Stimulated activated CD8-positive, alpha-beta memory T cell treated with anti-CD3 and anti-CD28 coated beads, Interleukin-7, amount 100 ng/mL, for 4 hours (primary cell): ENCODE measurements around the gene NLGN2.
"Not testable (repeated sequence)": the region's sequence is repeated elsewhere in the genome, so short reads cannot be mapped to it uniquely, and the experiment has no call there.

Experiments
- DNase-seq, 2 donors: peaks; one replicate each; pipeline ENCODE4 v3.0.0-alpha.2; 2020; ENCODE audit warnings: low read depth in 2 of 2

The NLGN2 gene

GRCh38 chr17:7407485-7408251 is at the start of gene NLGN2:
Gene NLGN2, plus strand, starts transcription at chr17:7407845. Its CDS starts 411 bp downstream, at chr17:7408256.
- DNase-seq, result no peak

- DNase-seq, result no peak
These were observed 45.7 kb upstream of the NLGN2 start for GRCh38 chr17:7361906-7362305.

- DNase-seq, result no peak
These were observed 44.3 kb upstream of the NLGN2 start for GRCh38 chr17:7363311-7363710.

DNA sequence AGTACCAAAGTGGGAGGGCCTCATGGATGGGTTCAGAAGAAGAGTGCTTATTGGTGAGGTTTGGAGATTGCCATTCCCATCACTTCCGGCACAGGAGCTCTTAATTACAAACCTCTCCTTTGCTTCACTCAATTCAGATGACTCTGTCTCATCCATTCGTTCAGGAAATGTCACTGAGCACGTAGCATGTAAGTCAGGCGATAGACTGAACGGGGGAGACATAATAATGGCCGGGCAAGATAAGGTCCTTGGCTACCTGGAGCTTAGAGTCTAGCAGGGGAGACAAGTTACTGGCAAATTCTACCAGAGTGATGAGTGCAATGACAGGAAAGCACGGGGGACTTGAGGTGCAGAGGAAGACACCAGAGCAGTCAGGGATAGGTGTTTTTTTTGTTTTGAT is 41.7 kb upstream of the NLGN2 start:
- not testable (repeated sequence) for DNase-seq

GRCh38 chr17:7367083-7367482 is 40.6 kb upstream of the NLGN2 start:
- no peak for DNase-seq

DNA sequence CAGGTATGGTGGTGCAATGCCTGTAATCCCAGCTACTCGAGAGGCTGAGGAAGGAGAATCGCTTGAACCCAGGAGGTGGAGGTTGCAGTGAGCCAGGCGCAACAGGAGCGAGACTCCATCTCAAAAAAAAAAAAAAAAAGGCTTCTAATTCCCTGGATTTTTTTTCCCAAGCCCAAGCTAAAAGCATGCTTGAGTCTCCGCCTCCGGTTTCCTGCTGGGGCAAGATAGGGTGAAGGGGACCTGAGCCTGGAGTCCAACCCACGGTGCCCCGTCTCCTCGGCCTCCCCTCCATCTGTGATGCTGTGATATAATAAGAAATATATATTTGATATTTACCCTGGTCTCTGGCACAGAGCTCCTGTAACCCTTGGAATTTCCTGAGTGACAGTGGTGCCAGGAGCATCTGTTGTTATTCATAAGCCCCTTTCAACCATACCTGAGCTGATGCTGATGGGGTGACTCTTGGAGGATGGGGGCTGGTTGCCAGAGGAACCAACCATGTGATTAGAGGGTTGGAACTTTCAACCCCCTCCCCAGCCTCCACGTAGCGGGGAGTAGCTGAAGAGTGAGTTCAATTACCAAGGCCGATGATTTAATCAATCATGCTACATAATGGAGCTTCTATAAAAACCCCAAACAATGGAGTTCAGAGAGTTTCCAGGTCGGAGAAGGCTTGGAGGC is 39.6 kb upstream of the NLGN2 start:
- no peak for DNase-seq

- DNase-seq, result not testable (repeated sequence)
These were observed 39.0 kb upstream of the NLGN2 start for GRCh38 chr17:7368599-7368994.

DNA sequence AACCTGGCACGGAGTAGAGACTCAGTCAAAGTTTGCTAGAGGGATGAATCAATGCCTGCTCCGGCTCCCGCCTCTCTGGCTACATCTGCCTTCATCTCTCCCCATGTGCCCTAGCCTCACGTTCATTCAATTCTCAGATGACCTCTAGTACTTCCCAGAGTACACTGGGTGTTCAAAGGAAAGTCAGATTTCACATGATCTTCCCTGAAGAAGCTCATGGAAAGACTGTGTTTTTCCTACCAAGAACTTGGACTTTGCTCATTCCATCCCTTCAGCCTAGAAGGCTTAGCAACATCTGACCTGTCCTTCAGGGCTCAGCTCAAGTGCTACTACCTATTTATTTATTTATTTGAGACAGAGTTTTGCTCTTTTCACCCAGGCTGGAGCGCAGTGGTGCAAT is 37.8 kb upstream of the NLGN2 start:
- no peak for DNase-seq

GRCh38 chr17:7370853-7371252 is 36.8 kb upstream of the NLGN2 start:
- DNase-seq, result no peak

DNA sequence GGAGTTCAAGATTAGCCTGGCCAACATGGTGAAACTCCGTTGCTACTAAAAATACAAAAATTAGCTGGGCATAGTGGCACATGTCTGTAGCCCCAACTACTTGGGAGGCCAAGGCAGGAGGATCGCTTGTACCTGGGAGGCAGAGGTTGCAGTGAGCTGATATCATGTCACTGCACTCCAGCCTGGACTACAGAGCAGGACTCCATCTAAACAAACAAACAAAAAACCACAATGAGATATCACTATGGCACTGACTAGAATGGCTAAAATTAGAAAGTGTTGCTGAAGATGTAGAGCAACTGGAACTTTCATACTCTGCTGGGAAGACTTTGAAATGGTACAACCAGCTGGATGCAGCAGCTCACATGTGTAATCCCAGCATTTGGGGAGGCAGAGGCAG is 33.3 kb upstream of the NLGN2 start:
- DNase-seq, result no peak

GRCh38 chr17:7379134-7379533 is 28.5 kb upstream of the NLGN2 start:
- DNase-seq, result no peak

DNA sequence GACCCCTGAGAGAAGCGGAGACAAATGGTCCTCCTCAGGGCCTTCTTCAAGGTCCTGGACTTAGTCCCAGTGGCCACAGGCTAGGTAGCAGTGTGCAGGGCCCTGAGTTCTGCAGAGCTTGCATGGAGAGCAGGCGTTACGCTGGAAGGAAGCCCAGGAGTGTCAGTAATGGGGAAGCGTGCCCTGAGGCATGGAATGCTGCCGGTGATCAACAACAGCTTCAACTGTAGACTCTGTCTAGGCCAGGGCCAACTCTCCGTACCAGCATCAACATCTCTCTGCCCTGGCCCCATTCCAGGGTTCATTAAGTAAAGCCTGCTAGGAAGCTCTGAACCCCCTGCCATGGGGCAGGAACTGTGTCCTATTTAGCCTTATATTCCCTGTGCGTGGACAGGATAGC is 27.3 kb upstream of the NLGN2 start:
- no peak for DNase-seq

GRCh38 chr17:7380855-7381683 is 26.6 kb upstream of the NLGN2 start, which contains the start of gene TNK1:
Gene TNK1, plus strand, starts transcription at chr17:7381089. Its CDS starts 1,838 bp downstream, at chr17:7382927.
- DNase-seq, result no peak

- no peak for DNase-seq
These were observed 24.7 kb upstream of the NLGN2 start for GRCh38 chr17:7382901-7383300.

- DNase-seq, result no peak
These were observed 24.3 kb upstream of the NLGN2 start for GRCh38 chr17:7383371-7383741.

DNA sequence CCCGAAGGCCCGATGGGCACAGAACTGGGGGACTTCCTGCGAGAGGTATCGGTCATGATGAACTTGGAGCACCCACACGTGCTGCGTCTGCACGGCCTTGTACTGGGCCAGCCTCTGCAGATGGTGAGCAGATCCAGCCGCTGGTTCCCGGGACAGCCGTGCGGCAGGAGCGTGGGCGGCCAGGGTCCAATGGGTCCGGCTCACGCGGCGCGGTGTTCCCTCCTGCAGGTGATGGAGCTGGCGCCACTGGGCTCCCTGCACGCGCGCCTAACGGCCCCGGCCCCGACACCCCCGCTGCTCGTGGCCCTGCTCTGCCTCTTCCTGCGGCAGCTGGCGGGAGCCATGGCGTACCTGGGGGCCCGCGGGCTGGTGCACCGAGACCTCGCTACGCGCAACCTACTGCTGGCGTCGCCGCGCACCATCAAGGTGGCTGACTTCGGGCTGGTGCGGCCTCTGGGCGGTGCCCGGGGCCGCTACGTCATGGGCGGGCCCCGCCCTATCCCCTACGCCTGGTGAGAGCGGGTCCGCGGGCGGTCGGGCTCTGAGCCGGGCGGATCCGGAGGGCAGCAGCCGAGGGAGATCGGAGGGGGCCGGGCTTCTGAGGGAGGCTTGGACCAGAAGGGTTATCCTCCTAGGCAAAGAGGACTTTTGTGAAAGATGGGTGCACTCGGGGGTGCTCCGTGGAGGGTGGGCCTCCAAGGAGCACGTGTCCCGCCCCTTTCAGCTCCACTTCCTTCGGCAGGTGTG is 23.7 kb upstream of the NLGN2 start:
- peak; percentile 36 to 65 for DNase-seq

GRCh38 chr17:7384489-7385081 is 23.1 kb upstream of the NLGN2 start:
- DNase-seq, result no peak

GRCh38 chr17:7388856-7389255 is 18.8 kb upstream of the NLGN2 start:
- no peak for DNase-seq

- DNase-seq, result no peak
These were observed 17.4 kb upstream of the NLGN2 start for GRCh38 chr17:7389924-7390910.

DNA sequence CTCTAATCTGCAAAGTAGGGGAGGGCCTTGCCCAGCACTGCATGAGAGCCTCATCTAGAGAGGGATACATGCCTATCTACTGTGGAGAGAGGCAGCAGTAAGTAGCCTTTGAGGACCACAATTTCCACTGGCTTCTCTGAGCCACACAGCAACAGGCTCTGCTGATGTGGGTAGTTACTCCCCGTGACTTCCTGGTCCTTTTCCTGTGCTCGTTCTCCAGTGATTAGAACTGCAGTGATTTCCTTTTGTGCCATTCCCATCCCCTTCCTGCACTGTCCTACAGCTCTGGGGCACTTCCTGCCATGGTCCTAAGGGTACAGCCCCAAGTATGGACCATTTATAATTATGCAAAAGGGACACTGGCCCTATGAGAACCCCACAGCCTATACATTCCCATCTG is 16.3 kb upstream of the NLGN2 start:
- no peak for DNase-seq
